Measurements from ENCODE around the gene LRP2.

The LRP2 gene

DNA sequence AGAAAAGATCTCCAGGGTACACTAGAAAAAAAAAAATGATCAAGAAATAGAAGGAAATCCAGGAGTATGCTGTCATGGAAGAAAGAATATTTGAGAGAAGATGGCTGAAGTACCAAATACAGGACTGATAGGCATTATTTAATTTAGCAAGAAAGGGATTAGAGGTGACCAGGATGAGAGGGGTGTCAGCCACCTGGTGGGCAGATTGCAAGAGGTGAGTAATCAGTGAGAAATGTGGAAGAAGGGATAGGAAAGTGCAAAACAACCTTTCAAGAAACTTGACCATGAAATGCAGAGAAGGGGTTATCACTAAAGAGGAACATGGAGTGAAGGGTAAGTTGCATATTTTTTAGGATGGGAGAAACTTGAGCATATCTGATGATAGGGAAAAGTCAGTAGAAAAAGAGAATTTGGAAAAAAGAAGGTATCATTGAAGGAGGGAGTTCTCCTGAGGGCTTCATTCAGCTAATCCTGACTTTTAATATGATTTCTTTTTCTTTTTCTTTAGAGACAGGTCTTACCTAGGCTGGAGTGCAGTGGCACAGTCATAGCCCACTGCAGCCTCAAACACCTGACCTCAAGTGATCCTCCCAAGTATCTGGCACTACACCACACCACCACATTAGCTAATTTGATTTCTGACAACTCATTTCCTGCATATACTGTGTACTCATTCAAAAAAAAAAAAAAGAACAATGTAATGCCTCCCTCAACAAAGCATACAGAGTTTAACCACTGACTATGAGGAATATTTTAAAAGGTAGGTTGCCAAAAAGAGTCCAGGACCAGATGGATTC, 101.3 kb downstream of the LRP2 start:
- no peaks in the 10 kb centered on the region for H3K9me3 ChIP-seq (replicated peaks; ENCODE audit: low read length)
- H3K36me3 ChIP-seq (ENCODE audit: insufficient read depth, low read length), result no peaks in the 10 kb centered on the region
- no peak overlapping the region for H3K9ac ChIP-seq (ENCODE audit: low read depth, low read length)
- H3K4me3 ChIP-seq (ENCODE audit: low read length), result no peak overlapping the region
- peaks cover 3% of the 10 kb centered on the region for H3K27me3 ChIP-seq (ENCODE audit: control insufficient read depth, insufficient read depth, low read length)
- no peaks in the 10 kb centered on the region for H3K4me1 ChIP-seq (ENCODE audit: control insufficient read depth, insufficient read depth, low read length)
- no peak overlapping the region for H3K4me2 ChIP-seq (ENCODE audit: low read length)

DNA sequence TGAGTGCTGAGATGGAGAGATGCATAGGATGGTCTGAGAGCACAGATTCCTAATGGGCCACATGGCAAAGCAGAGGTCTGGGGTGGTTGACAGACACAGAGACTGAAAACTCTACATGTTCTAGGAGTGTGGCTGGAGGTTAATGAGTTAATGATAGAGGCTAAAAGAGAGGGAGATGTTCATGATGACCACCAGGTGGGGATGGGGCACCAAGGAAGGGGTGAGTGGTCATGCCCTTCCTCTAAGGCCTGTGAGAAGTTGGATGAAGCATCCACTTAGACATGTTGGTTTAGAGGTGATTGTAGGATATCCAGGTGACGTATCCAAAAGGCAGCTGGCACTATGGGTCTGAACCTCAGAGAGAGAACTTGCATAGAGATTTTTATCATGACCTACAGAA, 102.1 kb downstream of the LRP2 start:
- Histone ChIP-seq H3K4me1 (ENCODE audit: control insufficient read depth, insufficient read depth, low read length) (no peaks in the 10 kb centered on the region), H3K4me2 (ENCODE audit: low read length) (no peak overlapping the region), H3K9ac (ENCODE audit: low read depth, low read length) (no peak overlapping the region), H3K36me3 (ENCODE audit: insufficient read depth, low read length) (no peaks in the 10 kb centered on the region), H3K27me3 (ENCODE audit: control insufficient read depth, insufficient read depth, low read length) (peaks cover 3% of the 10 kb centered on the region), H3K9me3 (replicated peaks; ENCODE audit: low read length) (no peaks in the 10 kb centered on the region), H3K4me3 (ENCODE audit: low read length) (no peak overlapping the region)

DNA sequence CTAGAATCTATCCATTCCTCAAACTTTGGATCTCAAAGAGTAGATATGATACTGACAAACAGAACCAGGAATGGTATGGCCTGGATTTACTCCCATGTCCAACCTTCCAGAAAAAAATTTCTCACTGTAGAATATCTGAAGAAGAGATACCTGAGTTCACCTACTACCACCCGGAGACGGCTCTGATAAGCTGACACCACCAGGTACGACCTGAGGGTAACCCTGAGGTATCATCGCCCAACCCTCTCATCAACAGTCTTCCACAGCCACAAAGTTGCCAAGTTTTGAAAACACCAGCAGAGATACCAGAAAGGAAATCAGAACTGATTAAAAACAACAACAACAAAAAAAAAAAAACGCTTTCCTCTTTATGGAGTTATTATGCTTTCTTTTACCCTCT, 102.9 kb downstream of the LRP2 start:
- H3K9me3 ChIP-seq (replicated peaks; ENCODE audit: low read length), result no peaks in the 10 kb centered on the region
- H3K9ac ChIP-seq (ENCODE audit: low read depth, low read length), result no peak overlapping the region
- H3K4me1 ChIP-seq (ENCODE audit: control insufficient read depth, insufficient read depth, low read length), result no peaks in the 10 kb centered on the region
- no peaks in the 10 kb centered on the region for H3K36me3 ChIP-seq (ENCODE audit: insufficient read depth, low read length)
- H3K4me2 ChIP-seq (ENCODE audit: low read length), result no peak overlapping the region
- peaks cover under 1% of the 10 kb centered on the region for H3K27me3 ChIP-seq (ENCODE audit: control insufficient read depth, insufficient read depth, low read length)
- H3K4me3 ChIP-seq (ENCODE audit: low read length), result no peak overlapping the region

DNA sequence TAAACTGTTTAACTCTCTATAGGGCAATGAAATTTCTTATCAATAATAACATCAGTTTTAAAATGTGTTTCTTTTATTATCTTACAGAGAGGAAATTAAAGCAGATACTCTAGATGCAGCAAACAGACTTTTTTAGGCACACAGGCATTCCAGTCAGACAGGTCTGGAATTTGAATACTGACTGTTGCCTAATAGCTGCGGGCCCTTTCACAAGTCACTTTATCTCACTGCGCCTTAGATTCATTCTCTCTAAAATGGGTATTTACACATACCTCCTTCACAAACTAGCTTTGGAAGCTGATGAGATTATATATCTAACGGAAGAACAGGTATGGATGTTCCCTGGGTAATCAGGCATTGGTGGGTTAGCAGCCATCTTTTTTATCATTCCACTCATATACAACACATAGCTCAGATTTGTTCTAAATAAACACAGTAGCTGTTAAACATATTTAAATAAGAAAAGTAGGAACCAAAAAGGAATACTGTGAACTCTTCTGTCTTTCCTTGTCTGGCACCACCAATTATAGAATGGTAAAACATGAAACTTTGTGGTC, 104.2 kb downstream of the LRP2 start:
- H3K4me1 ChIP-seq (ENCODE audit: control insufficient read depth, insufficient read depth, low read length), result no peaks in the 10 kb centered on the region
- H3K9me3 ChIP-seq (replicated peaks; ENCODE audit: low read length), result no peaks in the 10 kb centered on the region
- no peak overlapping the region for H3K4me3 ChIP-seq (ENCODE audit: low read length)
- no peaks in the 10 kb centered on the region for H3K36me3 ChIP-seq (ENCODE audit: insufficient read depth, low read length)
- H3K9ac ChIP-seq (ENCODE audit: low read depth, low read length), result no peak overlapping the region
- no peak overlapping the region for H3K4me2 ChIP-seq (ENCODE audit: low read length)
- H3K27me3 ChIP-seq (ENCODE audit: control insufficient read depth, insufficient read depth, low read length), result no peaks in the 10 kb centered on the region

DNA sequence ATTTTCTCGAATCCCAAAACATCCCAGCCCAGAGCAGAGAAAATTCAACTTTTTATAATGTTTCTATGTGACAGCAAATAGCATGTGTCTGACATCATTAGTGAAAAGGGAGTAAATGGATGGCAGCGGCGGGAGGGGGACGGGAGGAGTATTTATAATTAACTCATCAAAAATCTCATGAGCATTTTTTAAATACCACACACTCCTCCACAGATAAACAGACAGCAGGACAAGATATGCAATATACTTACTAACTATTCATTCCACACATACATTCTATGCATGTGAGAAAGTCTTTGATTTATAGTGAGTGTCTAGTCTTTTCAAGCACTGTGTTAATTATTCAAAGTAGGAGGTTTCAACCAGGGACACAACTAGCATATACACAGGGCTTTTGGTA, 107.6 kb downstream of the LRP2 start:
- Histone ChIP-seq H3K4me2 (ENCODE audit: low read length) (no peak overlapping the region), H3K36me3 (ENCODE audit: insufficient read depth, low read length) (no peaks in the 10 kb centered on the region), H3K9ac (ENCODE audit: low read depth, low read length) (no peak overlapping the region), H3K4me1 (ENCODE audit: control insufficient read depth, insufficient read depth, low read length) (no peaks in the 10 kb centered on the region), H3K27me3 (ENCODE audit: control insufficient read depth, insufficient read depth, low read length) (no peaks in the 10 kb centered on the region), H3K9me3 (replicated peaks; ENCODE audit: low read length) (no peaks in the 10 kb centered on the region), H3K4me3 (ENCODE audit: low read length) (no peak overlapping the region)

DNA sequence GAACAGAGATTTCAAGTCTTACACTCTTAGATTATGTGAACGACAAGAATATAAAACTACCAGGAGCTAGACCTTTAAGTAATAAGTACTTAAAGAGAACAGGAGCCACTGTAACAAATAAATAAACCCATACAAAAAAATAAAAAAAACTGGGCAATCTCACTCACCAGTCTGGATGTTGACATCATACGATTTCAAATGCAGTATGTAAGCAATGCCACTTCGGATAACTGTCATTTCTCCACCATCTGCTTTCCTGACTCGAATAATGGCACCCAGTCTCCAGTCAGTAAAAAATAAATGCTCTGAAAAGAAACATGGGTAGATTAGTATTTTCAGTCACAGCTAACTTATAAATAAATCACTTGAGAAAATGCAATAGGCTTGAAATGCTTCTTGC, 115.1 kb downstream of the LRP2 start:
- Histone ChIP-seq H3K9ac (ENCODE audit: low read depth, low read length) (no peak overlapping the region), H3K9me3 (replicated peaks; ENCODE audit: low read length) (no peaks in the 10 kb centered on the region), H3K4me2 (ENCODE audit: low read length) (no peak overlapping the region), H3K4me3 (ENCODE audit: low read length) (no peak overlapping the region), H3K36me3 (ENCODE audit: insufficient read depth, low read length) (no peaks in the 10 kb centered on the region), H3K4me1 (ENCODE audit: control insufficient read depth, insufficient read depth, low read length) (no peaks in the 10 kb centered on the region), H3K27me3 (ENCODE audit: control insufficient read depth, insufficient read depth, low read length) (peaks cover 5% of the 10 kb centered on the region)

DNA sequence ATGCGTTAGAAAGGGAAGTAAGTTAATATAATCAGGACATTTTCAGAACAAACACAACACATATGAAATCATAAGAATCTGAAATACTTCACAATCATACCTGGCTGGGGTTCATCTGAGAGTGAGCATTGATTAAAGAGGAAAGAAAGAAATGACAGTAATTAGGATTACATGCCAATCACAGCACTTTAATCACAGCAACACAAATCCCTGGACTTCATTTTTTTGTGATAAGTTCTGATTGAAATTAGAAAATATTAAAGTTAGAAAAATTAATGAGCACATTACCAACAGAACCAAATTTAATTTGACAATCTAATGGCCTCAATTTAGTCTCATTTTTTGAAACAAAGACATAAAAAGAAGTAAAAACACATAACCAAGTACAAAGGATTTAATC, 121.9 kb downstream of the LRP2 start:
- Histone ChIP-seq H3K4me1 (ENCODE audit: control insufficient read depth, insufficient read depth, low read length) (no peaks in the 10 kb centered on the region), H3K9ac (ENCODE audit: low read depth, low read length) (no peak overlapping the region), H3K9me3 (replicated peaks; ENCODE audit: low read length) (no peaks in the 10 kb centered on the region), H3K4me2 (ENCODE audit: low read length) (no peak overlapping the region), H3K4me3 (ENCODE audit: low read length) (no peak overlapping the region), H3K36me3 (ENCODE audit: insufficient read depth, low read length) (no peaks in the 10 kb centered on the region), H3K27me3 (ENCODE audit: control insufficient read depth, insufficient read depth, low read length) (peaks cover 14% of the 10 kb centered on the region)

DNA sequence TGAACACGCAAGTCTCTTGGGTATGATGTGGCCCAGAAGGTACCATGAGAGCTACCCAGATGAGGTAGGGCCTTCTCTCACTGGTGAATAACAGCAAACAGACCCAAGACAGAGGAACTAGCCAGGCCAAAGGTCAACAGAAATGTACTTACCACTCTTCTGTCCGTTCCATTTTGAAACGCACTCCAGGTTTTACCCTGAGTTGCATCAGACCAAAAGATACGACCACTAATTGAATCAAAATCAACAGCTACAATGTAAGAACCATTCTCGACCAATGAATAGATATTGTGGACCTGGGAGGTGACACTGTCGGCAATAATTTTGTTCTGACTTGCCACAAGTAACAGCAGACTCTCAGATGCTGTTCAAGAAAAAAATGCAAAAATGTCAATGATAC, 124.4 kb downstream of the LRP2 start:
- Histone ChIP-seq H3K9me3 (replicated peaks; ENCODE audit: low read length) (no peaks in the 10 kb centered on the region), H3K9ac (ENCODE audit: low read depth, low read length) (no peak overlapping the region), H3K4me3 (ENCODE audit: low read length) (no peak overlapping the region), H3K4me2 (ENCODE audit: low read length) (no peak overlapping the region), H3K36me3 (ENCODE audit: insufficient read depth, low read length) (no peaks in the 10 kb centered on the region), H3K27me3 (ENCODE audit: control insufficient read depth, insufficient read depth, low read length) (peaks cover 9% of the 10 kb centered on the region), H3K4me1 (ENCODE audit: control insufficient read depth, insufficient read depth, low read length) (no peaks in the 10 kb centered on the region)

DNA sequence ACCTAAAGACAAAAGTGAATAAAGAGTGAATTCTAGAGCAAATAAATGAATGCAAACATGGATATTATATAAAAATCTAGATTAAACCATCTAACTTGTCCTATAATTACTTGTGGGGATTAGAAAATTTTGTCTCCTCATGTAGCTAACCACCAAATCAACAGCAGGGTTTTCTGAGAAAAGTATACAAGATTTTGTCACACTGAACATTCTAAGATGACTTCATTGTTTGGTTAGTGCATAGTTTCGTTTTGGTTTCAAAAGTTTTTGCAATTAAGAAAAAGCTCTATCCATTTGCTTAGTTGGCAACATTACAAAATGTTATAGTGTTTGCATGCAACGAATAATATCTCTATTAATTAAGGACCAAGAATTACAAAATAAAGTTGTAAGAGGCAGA, 125.0 kb downstream of the LRP2 start:
- H3K4me1 ChIP-seq (ENCODE audit: control insufficient read depth, insufficient read depth, low read length), result no peaks in the 10 kb centered on the region
- H3K9ac ChIP-seq (ENCODE audit: low read depth, low read length), result no peak overlapping the region
- H3K4me2 ChIP-seq (ENCODE audit: low read length), result no peak overlapping the region
- peaks cover 16% of the 10 kb centered on the region for H3K27me3 ChIP-seq (ENCODE audit: control insufficient read depth, insufficient read depth, low read length)
- no peaks in the 10 kb centered on the region for H3K36me3 ChIP-seq (ENCODE audit: insufficient read depth, low read length)
- H3K4me3 ChIP-seq (ENCODE audit: low read length), result no peak overlapping the region
- H3K9me3 ChIP-seq (replicated peaks; ENCODE audit: low read length), result no peaks in the 10 kb centered on the region

DNA sequence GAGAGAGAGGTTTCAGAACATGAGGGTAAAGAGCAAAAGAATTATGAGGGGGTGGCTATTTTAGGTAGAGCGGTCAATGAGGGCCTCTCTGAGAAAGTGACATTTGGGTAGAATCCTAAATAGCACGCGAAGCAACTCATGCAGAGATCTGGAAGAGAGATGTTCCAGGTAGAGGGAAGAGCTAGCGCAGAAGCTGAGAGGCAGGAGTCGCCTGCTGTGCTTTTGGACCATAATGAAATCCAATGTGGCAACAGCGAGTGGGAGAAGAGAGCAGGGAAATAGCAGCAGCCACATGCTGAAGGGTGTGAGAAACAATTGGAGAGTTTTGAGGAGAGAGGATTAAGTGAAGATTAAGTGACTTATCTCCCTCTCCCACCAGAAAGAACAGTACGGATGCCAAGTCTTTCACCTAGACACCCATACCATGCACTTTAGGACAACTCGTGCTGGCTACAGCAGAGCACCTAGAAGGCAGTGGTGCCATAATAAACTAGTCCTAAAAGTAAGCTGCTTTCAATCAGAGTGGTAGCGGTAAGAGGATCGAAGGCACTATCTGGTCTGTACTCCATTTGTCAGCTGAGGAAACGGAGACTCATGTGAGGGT, 129.7 kb downstream of the LRP2 start:
- Histone ChIP-seq H3K4me1 (ENCODE audit: control insufficient read depth, insufficient read depth, low read length) (no peaks in the 10 kb centered on the region), H3K4me3 (ENCODE audit: low read length) (no peak overlapping the region), H3K9ac (ENCODE audit: low read depth, low read length) (no peak overlapping the region), H3K27me3 (ENCODE audit: control insufficient read depth, insufficient read depth, low read length) (peaks cover 25% of the 10 kb centered on the region), H3K4me2 (ENCODE audit: low read length) (no peak overlapping the region), H3K36me3 (ENCODE audit: insufficient read depth, low read length) (no peaks in the 10 kb centered on the region), H3K9me3 (replicated peaks; ENCODE audit: low read length) (no peaks in the 10 kb centered on the region)

DNA sequence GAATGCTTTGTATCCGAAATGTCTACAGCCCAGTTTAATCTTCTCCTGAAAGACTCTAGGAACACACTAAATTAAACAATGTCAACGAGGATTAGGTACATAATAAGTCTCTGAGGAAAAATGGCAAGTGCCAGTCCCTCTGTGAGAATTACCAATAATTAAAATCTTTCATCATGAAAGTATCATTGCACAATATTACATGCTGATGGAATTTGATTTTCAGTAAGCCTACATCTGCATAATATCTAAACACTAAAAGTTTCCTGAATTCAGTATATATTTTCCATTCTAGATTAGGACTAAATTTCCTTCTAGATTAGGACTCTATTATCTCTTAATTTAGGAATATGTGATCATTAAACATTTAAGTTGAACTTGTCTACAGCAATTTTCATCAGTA, 132.1 kb downstream of the LRP2 start:
- Histone ChIP-seq H3K4me1 (ENCODE audit: control insufficient read depth, insufficient read depth, low read length) (no peaks in the 10 kb centered on the region), H3K4me3 (ENCODE audit: low read length) (no peak overlapping the region), H3K4me2 (ENCODE audit: low read length) (no peak overlapping the region)

DNA sequence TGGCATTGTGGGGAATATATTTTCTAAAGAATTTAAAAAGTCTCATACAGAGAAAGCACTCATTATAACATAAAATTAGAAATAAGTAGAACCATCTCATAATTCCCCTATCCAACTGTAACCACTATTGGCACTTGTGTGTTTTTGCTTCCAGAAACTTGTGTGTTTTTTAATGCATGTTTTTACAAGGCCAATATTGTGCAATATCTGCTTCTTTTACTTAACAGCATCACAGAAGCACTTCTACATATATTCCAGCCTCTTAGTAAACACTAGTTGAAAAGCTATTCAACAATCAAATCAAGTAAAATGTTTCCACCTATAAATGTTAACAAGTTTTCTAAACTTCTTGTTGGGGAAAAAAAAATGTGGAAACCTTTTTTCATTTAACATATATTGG, 132.7 kb downstream of the LRP2 start:
- Histone ChIP-seq H3K4me3 (ENCODE audit: low read length) (no peak overlapping the region), H3K36me3 (ENCODE audit: insufficient read depth, low read length) (no peaks in the 10 kb centered on the region), H3K27me3 (ENCODE audit: control insufficient read depth, insufficient read depth, low read length) (peaks cover 25% of the 10 kb centered on the region), H3K9ac (ENCODE audit: low read depth, low read length) (no peak overlapping the region), H3K4me1 (ENCODE audit: control insufficient read depth, insufficient read depth, low read length) (no peaks in the 10 kb centered on the region), H3K9me3 (replicated peaks; ENCODE audit: low read length) (no peaks in the 10 kb centered on the region), H3K4me2 (ENCODE audit: low read length) (no peak overlapping the region)

More for the DNA sequence above, 132.1 kb downstream of the LRP2 start:
- Histone ChIP-seq H3K27me3 (ENCODE audit: control insufficient read depth, insufficient read depth, low read length) (peaks cover 25% of the 10 kb centered on the region), H3K9ac (ENCODE audit: low read depth, low read length) (no peak overlapping the region), H3K36me3 (ENCODE audit: insufficient read depth, low read length) (no peaks in the 10 kb centered on the region), H3K9me3 (replicated peaks; ENCODE audit: low read length) (no peaks in the 10 kb centered on the region)

All from skeletal muscle satellite cell (primary cell).